Measurements from ENCODE around the gene RBM44.

RBM44 gene

DNA sequence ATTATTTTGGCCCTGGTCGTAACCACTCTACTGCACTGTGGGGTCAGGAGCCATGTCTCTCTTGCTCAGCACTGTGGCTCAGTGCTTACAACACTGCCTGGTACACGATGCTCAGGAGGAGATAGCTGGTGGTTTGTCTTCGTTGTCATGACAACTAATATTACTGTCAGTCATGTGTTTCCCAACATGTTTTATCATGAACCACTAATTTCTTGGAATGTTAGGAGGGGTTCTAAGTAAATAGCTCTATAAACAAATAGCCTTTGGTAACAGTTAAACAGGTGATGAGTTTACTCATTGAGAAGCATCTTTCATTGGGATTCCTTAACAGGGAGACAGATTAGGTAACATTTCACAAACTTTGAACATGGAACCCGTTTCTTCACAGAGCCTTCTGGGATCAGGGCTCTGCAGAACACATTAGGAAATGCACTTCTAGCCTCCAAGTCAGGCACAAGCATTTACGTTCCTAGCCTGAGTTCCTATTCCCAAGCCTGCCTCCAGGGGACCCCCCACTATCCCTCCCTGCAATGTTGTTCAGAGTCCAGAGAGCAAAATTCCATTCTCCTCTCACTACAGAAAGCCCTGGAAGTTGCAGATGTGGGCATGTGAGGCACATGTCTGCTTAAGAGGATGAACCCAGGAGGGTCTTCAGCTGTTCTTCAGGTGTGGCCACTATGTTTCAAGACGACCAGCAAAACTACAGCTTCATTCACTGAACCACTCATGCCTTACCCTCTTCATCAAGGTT lies 6.4 kb upstream of the RBM44 start:
- no peaks in the 10 kb centered on the region for H3K4me1 ChIP-seq (ENCODE audit: control insufficient read depth, insufficient read depth, low read length)
- no peaks in the 10 kb centered on the region for H3K36me3 ChIP-seq (ENCODE audit: control insufficient read depth, insufficient read depth, low read length)
- H3K9ac ChIP-seq (ENCODE audit: low read length), result no peak overlapping the region
- H3K27ac ChIP-seq (ENCODE audit: low read depth, low read length), result no peak overlapping the region
- no peak overlapping the region for H3K4me3 ChIP-seq (ENCODE audit: low read length)
- no peaks in the 10 kb centered on the region for H3K27me3 ChIP-seq (ENCODE audit: control insufficient read depth, insufficient read depth, low read length)

DNA sequence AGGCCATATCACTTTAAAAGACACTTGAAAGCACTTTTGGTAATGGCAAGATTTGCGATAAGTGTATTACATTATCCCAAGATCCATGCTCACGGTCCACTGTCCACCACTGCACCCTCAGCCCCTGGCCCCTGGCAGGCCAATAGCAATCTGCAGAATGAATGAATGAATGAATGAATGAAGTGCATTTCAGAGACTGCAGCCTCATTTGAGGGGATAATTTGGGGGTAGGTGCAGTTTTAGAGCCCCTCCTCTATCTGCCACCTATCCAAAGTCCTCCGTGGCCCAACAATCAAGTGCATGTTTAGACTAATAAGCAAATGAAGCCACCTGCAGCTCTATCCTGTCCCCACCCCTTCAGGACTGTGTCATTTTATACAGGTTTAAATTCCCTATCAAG lies 1.3 kb upstream of the RBM44 start:
- Histone ChIP-seq H3K4me1 (ENCODE audit: control insufficient read depth, insufficient read depth, low read length) (no peaks in the 10 kb centered on the region), H3K36me3 (ENCODE audit: control insufficient read depth, insufficient read depth, low read length) (no peaks in the 10 kb centered on the region), H3K27me3 (ENCODE audit: control insufficient read depth, insufficient read depth, low read length) (no peaks in the 10 kb centered on the region), H3K9ac (ENCODE audit: low read length) (no peak overlapping the region), H3K4me3 (ENCODE audit: low read length) (no peak overlapping the region), H3K27ac (ENCODE audit: low read depth, low read length) (no peak overlapping the region)

DNA sequence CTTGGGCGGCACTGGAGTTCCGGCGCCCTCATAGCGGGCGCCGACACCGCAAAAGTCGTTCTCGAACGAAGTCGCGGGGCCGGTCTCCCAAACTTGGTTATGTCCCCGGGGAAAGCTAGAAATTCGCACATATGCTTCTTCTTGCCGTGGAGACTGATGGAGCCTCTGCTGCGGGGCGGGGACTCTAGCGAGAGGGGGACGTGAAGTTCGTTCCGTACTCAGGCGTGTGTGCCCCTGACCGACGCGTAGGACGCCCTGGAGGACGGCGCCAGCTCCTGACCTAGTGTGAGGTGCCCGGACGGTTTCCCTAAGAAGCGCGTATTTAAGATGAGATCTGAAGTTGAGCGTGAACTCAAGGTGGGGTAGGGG lies 465 bp downstream of the RBM44 start:
- no peaks in the 10 kb centered on the region for H3K27me3 ChIP-seq (ENCODE audit: control insufficient read depth, insufficient read depth, low read length)
- H3K9ac ChIP-seq (ENCODE audit: low read length), result no peak overlapping the region
- no peak overlapping the region for H3K27ac ChIP-seq (ENCODE audit: low read depth, low read length)
- H3K4me1 ChIP-seq (ENCODE audit: control insufficient read depth, insufficient read depth, low read length), result no peaks in the 10 kb centered on the region
- no peaks in the 10 kb centered on the region for H3K36me3 ChIP-seq (ENCODE audit: control insufficient read depth, insufficient read depth, low read length)
- H3K4me3 ChIP-seq (ENCODE audit: low read length), result no peak overlapping the region

DNA sequence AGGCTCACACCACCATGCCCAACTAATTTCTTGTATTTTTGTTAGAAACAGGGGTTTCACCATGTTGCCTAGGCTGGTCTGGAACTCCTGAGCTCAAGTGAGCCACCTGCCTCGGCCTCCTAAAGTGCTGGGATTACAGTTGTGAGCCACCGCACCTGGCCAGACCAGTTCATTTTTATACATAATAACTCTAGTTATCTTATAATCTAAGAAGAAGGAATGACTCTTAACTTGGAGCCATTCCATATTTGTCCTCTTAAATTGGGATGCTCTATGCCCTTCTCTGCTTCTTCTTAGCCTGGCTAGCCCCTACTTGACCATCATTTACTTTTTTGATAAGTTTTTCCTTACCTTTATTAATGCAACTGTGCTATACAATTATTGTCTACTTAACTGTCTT lies 2.9 kb downstream of the RBM44 start:
- Histone ChIP-seq H3K27ac (ENCODE audit: low read depth, low read length) (no peak overlapping the region), H3K36me3 (ENCODE audit: control insufficient read depth, insufficient read depth, low read length) (no peaks in the 10 kb centered on the region), H3K27me3 (ENCODE audit: control insufficient read depth, insufficient read depth, low read length) (no peaks in the 10 kb centered on the region), H3K9ac (ENCODE audit: low read length) (no peak overlapping the region), H3K4me3 (ENCODE audit: low read length) (no peak overlapping the region), H3K4me1 (ENCODE audit: control insufficient read depth, insufficient read depth, low read length) (no peaks in the 10 kb centered on the region)

DNA sequence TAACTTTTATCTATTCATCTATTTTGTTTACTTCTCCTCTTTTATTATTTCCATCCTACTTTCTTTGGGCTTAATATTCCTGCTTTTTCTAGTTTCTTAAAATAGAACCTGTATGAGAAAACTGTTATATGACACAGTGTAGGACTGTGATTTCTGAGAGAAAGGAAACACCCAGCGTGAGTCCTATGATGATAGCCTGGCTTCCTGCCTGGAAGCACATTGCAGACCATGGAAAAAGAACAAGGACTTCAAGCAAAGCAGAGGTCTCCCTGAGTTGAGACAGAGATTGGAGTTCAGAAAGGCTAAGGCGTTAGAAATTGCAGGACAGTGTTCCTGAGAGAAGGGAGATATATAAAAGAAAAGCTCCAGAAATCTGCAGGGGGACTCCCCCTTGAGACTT lies 7.8 kb downstream of the RBM44 start:
- no peaks in the 10 kb centered on the region for H3K4me1 ChIP-seq (ENCODE audit: control insufficient read depth, insufficient read depth, low read length)
- no peak overlapping the region for H3K27ac ChIP-seq (ENCODE audit: low read depth, low read length)
- no peak overlapping the region for H3K9ac ChIP-seq (ENCODE audit: low read length)
- H3K36me3 ChIP-seq (ENCODE audit: control insufficient read depth, insufficient read depth, low read length), result no peaks in the 10 kb centered on the region
- H3K27me3 ChIP-seq (ENCODE audit: control insufficient read depth, insufficient read depth, low read length), result no peaks in the 10 kb centered on the region
- H3K4me3 ChIP-seq (ENCODE audit: low read length), result no peak overlapping the region

DNA sequence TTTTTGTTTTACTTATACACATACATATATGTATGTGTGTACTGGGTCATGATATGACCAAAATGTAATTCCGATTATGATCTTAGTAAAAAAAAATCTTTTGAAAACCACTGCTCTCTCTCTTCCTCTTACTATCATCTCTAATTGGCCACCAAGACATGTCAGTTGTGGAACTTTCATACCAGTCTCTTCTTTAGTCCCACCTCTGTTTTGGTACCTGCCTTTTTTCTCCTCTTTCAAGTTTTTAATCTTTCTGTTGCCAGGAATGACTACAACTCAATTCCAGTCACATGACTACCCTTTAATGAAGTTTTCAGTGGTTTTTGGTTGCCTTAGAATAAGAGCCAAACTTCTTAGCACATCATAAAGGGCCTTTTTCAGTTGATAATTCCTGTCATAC lies 17.1 kb downstream of the RBM44 start:
- H3K9ac ChIP-seq (ENCODE audit: low read length), result no peak overlapping the region
- no peak overlapping the region for H3K27ac ChIP-seq (ENCODE audit: low read depth, low read length)
- no peak overlapping the region for H3K4me3 ChIP-seq (ENCODE audit: low read length)
- H3K27me3 ChIP-seq (ENCODE audit: control insufficient read depth, insufficient read depth, low read length), result no peaks in the 10 kb centered on the region
- no peaks in the 10 kb centered on the region for H3K4me1 ChIP-seq (ENCODE audit: control insufficient read depth, insufficient read depth, low read length)
- no peaks in the 10 kb centered on the region for H3K36me3 ChIP-seq (ENCODE audit: control insufficient read depth, insufficient read depth, low read length)

DNA sequence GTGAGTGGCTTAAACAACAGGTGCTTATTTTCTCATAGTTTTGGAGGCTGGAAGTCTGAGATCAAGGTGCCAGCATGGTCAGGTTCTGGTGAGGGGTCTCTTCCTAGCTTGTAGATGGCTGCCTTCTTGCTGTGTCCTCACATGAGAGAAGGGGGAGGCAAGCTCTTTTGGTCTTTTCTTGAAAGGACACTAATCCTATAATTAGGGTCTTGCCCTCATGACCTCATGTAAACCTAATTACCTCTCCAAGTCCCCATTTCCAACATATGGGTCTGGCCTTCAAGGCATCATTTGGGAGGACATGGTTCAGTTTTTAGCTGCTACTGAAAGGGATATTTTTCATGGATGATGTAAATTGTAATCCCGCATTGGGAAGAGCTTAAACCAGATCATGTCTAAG lies 18.0 kb downstream of the RBM44 start:
- no peak overlapping the region for H3K4me3 ChIP-seq (ENCODE audit: low read length)
- H3K27me3 ChIP-seq (ENCODE audit: control insufficient read depth, insufficient read depth, low read length), result no peaks in the 10 kb centered on the region
- no peaks in the 10 kb centered on the region for H3K36me3 ChIP-seq (ENCODE audit: control insufficient read depth, insufficient read depth, low read length)
- H3K9ac ChIP-seq (ENCODE audit: low read length), result no peak overlapping the region
- H3K27ac ChIP-seq (ENCODE audit: low read depth, low read length), result no peak overlapping the region
- no peaks in the 10 kb centered on the region for H3K4me1 ChIP-seq (ENCODE audit: control insufficient read depth, insufficient read depth, low read length)

DNA sequence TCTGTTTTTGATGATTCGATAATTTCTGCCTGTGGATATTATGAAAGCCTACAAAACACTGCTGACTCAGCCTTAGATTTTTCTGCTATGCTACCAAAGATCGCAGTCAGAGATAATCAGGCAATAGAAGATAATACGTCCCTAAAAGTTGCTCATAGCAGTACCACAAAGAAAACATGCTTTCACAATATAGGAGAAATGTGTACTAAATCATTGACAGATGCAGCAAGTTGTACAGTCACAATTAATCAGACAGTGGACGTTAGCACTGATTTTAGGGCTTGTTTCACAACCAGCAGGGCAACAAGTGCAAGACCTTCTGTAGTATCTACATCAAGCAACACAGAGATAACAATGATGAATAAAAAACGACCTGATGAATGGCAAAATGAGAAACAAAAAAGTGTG lies 19.5 kb downstream of the RBM44 start:
- Histone ChIP-seq H3K4me3 (ENCODE audit: low read length) (no peak overlapping the region), H3K36me3 (ENCODE audit: control insufficient read depth, insufficient read depth, low read length) (no peaks in the 10 kb centered on the region), H3K27ac (ENCODE audit: low read depth, low read length) (no peak overlapping the region), H3K27me3 (ENCODE audit: control insufficient read depth, insufficient read depth, low read length) (no peaks in the 10 kb centered on the region), H3K4me1 (ENCODE audit: control insufficient read depth, insufficient read depth, low read length) (no peaks in the 10 kb centered on the region), H3K9ac (ENCODE audit: low read length) (no peak overlapping the region)

DNA sequence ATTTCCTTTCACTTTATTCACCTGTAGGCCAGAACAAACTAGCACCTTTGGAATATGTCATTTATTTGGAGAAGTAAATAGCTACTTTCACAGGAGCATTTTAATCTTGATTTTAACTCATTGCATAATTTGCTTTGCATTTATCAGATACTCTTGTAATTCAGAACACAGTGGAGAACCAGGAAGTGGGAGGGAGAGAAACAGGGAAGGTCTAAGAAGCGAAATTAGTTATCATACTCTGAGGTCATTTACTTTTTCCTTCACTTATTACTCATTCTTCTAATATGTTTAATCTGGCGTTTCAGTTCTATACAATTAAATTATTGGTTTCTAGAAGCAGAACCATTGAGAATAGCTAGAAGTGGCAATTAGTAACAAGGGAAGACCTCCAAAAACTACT lies 20.7 kb downstream of the RBM44 start:
- Histone ChIP-seq H3K27ac (ENCODE audit: low read depth, low read length) (no peak overlapping the region), H3K4me3 (ENCODE audit: low read length) (no peak overlapping the region), H3K9ac (ENCODE audit: low read length) (no peak overlapping the region), H3K27me3 (ENCODE audit: control insufficient read depth, insufficient read depth, low read length) (no peaks in the 10 kb centered on the region), H3K36me3 (ENCODE audit: control insufficient read depth, insufficient read depth, low read length) (no peaks in the 10 kb centered on the region), H3K4me1 (ENCODE audit: control insufficient read depth, insufficient read depth, low read length) (no peaks in the 10 kb centered on the region)

DNA sequence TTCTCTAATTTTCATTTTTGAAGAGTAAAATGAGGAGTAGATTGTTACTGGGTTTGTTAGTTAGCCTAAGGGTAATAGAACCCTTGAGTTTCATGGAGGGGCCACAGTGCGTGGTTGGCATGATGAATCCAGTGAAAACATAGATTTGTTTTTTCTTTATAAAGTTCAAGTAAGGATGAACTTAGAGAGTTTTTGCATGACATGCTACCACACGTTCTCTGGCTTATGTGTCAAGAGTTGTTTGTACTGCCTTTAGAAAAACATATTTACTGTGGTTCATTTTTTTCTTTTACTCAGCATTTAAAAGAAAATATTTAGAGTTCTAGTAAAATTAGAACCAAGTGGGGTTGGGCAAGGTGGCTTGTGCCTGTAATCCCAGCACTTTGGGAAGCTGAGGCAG lies 21.8 kb downstream of the RBM44 start:
- Histone ChIP-seq H3K9ac (ENCODE audit: low read length) (no peak overlapping the region), H3K4me1 (ENCODE audit: control insufficient read depth, insufficient read depth, low read length) (no peaks in the 10 kb centered on the region), H3K4me3 (ENCODE audit: low read length) (no peak overlapping the region), H3K27ac (ENCODE audit: low read depth, low read length) (no peak overlapping the region), H3K27me3 (ENCODE audit: control insufficient read depth, insufficient read depth, low read length) (no peaks in the 10 kb centered on the region), H3K36me3 (ENCODE audit: control insufficient read depth, insufficient read depth, low read length) (no peaks in the 10 kb centered on the region)

DNA sequence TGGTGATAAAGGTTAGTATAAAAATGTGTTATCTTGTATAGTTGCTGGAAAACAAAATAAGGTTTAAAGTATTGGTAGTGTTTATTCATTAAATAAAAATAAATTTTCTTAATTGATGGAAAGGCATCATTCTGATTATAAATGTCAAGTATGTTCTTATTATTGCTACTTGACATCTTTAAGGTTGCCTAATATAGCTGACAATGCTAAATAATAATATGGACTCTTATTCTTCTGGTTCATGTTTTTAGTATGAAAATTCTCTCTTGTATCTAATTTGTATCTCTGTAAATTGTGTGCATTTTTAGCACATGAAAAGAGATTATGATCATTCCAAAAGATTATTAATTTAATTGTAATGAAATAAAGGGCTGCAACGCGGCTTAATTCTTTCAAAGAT lies 25.0 kb downstream of the RBM44 start:
- no peak overlapping the region for H3K4me3 ChIP-seq (ENCODE audit: low read length)
- H3K4me1 ChIP-seq (ENCODE audit: control insufficient read depth, insufficient read depth, low read length), result no peaks in the 10 kb centered on the region
- H3K27me3 ChIP-seq (ENCODE audit: control insufficient read depth, insufficient read depth, low read length), result no peaks in the 10 kb centered on the region
- H3K36me3 ChIP-seq (ENCODE audit: control insufficient read depth, insufficient read depth, low read length), result no peaks in the 10 kb centered on the region
- no peak overlapping the region for H3K27ac ChIP-seq (ENCODE audit: low read depth, low read length)
- H3K9ac ChIP-seq (ENCODE audit: low read length), result no peak overlapping the region

DNA sequence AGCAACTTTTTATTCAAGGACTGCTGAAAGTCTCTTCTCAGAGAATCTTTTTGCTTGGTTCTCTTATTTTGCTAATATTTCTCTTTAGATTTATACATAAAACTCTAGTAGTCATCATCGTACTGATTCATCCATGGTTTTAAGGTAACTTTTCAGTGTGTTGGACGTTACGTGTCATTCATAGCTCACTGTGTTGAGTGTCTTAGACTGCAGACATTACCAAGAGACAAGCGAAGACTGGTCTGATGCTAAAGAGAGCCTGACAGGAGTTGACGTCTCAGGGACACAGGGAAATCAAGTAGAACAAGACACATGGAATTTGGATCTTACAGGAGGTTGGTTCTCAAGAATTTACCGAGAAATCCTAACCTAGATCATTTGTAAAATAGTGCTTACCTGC lies 25.5 kb downstream of the RBM44 start:
- no peaks in the 10 kb centered on the region for H3K4me1 ChIP-seq (ENCODE audit: control insufficient read depth, insufficient read depth, low read length)
- no peaks in the 10 kb centered on the region for H3K27me3 ChIP-seq (ENCODE audit: control insufficient read depth, insufficient read depth, low read length)
- H3K36me3 ChIP-seq (ENCODE audit: control insufficient read depth, insufficient read depth, low read length), result no peaks in the 10 kb centered on the region
- H3K9ac ChIP-seq (ENCODE audit: low read length), result no peak overlapping the region
- no peak overlapping the region for H3K27ac ChIP-seq (ENCODE audit: low read depth, low read length)
- no peak overlapping the region for H3K4me3 ChIP-seq (ENCODE audit: low read length)

DNA sequence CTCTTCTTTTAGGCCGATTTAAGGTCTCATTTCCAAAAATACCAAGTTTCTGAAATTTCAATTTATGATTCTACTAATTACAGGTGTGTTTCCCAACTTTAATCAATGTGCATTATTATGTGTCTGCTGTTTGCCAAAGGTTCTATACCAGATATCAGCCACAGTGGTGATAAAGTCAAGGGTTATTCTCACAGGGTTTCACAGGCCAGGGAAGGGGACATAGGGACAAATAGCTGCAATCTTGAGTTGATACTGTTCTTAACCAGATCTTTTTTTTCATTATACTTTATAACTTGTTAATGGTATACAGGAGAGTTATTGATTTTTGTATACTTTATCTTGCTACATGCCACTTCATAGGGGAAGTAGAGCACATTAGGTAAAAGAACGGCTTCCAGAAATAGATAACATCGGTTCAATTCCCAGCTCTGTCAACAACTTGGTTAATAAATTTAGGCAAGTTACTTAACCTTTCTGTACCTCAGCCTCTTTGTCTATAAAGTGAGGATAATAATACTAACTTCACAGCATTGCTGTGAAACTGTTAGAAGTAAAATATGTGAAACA lies 28.9 kb downstream of the RBM44 start:
- no peaks in the 10 kb centered on the region for H3K36me3 ChIP-seq (ENCODE audit: control insufficient read depth, insufficient read depth, low read length)
- H3K4me3 ChIP-seq (ENCODE audit: low read length), result no peak overlapping the region
- no peaks in the 10 kb centered on the region for H3K4me1 ChIP-seq (ENCODE audit: control insufficient read depth, insufficient read depth, low read length)
- no peaks in the 10 kb centered on the region for H3K27me3 ChIP-seq (ENCODE audit: control insufficient read depth, insufficient read depth, low read length)
- H3K9ac ChIP-seq (ENCODE audit: low read length), result no peak overlapping the region
- H3K27ac ChIP-seq (ENCODE audit: low read depth, low read length), result no peak overlapping the region

Data from rectal smooth muscle tissue (tissue), 1 donor.